Measurements from ENCODE around the gene ZFY.
A peak's percentile ranks its signal among the peaks of the same experiment; 100 is the strongest.

Gene ZFY

DNA sequence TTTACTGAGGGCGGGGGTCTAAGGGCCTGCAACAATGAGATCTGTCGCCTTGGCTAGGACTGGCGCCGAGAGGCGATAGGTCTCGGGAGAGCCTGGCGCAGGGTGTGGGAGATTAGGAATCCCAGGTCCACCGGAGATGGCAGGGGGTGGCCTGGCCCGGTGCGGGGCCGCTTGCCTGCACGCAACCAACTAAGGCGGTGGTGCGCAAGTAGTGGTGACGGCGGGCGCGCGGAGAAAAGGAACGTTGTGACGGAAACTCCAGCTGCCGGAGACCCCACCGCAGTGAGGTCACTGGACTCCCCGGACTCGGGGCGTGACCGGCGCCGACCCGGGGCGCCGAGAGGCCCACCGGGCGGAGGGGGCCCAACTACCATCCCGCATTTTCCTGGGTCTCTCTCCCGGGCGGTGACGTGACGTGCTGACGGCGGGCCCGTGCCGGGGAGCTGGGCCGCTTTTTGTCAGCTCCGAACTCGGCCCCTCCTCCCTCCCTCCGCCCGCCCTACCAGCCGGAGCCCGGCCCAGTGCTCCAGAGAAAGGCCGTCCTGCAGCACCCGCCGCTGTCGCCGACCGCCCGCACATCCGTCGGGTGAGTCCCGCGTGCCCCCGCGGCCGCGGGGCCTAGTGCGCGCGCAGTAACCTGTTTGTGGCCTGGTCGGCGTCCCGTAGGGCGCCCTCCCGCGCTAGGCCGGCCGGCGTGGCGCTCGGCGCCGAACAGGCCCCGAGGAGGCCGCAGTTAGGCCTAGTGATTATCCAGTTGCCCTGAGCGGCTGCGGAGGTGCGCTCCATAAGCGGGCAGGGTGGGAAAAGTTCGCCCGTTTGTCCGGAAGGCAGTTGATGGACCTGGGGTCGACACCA is at the start of gene ZFY:
Gene ZFY (plus strand): TSS at position 521 of the 855 bp plus-strand sequence. CDS start 18,556 bp downstream, outside the sequence.
- CTCF ChIA-PET = no interaction called here
- no peak for DNase-seq (ENCODE audit: low read depth, low spot score)
- TF ChIP-seq, protein P1, sequence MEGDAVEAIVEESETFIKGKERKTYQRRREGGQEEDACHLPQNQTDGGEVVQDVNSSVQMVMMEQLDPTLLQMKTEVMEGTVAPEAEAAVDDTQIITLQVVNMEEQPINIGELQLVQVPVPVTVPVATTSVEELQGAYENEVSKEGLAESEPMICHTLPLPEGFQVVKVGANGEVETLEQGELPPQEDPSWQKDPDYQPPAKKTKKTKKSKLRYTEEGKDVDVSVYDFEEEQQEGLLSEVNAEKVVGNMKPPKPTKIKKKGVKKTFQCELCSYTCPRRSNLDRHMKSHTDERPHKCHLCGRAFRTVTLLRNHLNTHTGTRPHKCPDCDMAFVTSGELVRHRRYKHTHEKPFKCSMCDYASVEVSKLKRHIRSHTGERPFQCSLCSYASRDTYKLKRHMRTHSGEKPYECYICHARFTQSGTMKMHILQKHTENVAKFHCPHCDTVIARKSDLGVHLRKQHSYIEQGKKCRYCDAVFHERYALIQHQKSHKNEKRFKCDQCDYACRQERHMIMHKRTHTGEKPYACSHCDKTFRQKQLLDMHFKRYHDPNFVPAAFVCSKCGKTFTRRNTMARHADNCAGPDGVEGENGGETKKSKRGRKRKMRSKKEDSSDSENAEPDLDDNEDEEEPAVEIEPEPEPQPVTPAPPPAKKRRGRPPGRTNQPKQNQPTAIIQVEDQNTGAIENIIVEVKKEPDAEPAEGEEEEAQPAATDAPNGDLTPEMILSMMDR (IDR thresholded peaks at IDR 0.05; ENCODE audit: insufficient read depth, low read length, missing control alignments) = no peak
- POLR2A ChIA-PET = no interaction called here
- H3K4me3 ChIP-seq (ENCODE audit: low read depth, low read length) = peak within 1 kb of the TSS; percentile 70

DNA sequence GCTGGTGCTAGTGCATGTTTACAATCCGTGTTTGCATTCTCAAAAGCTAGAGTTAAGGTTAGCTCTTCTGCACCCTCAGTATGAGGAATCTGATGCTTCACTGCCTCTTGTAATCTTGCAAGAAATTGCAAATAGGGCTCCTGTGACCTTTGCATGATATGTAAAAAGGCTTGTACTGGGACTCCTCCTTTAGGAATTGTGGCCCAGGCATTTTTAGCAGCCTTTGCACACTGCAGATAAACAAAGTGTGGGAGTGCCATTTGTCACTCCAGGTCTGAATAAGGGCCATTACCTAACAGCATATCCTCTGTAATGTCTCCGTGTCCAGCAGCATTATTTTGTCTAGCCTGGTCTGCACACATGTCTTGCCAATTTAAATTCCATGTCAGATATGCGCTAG is 49.3 kb upstream of the ZFY start:
- ChIA-PET POLR2A (no interaction called here), CTCF (no interaction called here)
- no peak overlapping the region for H3K4me3 ChIP-seq (ENCODE audit: low read depth, low read length)
- TF ChIP-seq, protein P1 (IDR thresholded peaks at IDR 0.05; ENCODE audit: insufficient read depth, low read length, missing control alignments) = no peak
- DNase-seq (ENCODE audit: low read depth, low spot score) = no peak

DNA sequence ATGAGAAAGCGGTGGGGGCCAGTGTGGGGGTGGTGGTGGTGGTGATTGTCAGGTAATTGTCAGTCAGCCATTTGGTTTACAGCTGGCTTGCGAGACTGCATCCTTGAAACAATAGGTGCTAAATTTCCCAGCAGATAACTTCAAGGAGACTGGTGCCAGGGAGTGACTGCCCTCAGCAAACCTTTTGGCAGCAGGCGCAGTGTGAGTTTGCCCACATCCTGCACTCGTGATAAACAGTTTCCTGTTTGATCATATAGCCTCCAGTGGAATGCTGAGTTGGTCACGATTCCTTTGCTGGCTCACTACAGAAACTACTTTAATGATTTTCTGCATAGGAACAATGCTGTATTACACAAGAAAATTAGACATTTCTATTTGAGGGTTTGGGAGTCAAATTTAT is 47.8 kb upstream of the ZFY start:
- ChIA-PET POLR2A (no interaction called here), CTCF (no interaction called here)
- DNase-seq (ENCODE audit: low read depth, low spot score) = peak; percentile 34
- TF ChIP-seq, protein P1 (IDR thresholded peaks at IDR 0.05; ENCODE audit: insufficient read depth, low read length, missing control alignments) = no peak
- H3K4me3 ChIP-seq (ENCODE audit: low read depth, low read length) = no peak overlapping the region

DNA sequence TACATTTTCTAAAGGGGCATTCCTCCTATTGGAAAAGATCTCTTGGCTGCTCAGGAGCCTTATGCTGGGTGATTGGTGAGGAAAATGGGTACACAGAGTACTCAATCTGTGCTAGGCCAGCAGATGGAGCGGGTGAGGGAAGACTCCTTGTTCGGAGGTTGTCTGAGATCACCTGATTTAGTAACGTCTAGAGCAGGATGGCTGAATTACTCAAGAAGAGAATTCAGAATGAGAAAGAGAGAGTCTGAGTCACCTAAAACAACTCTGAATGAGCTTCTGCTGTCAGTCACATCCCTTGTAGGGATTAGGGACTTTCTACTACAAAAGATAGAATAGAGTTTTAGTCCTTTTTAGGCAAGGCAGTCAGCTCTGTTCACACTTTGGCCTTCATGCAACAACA is 47.2 kb upstream of the ZFY start:
- ChIA-PET POLR2A (interaction anchor here (1.5 kb wide), 1 partner anchor 19 kb away, joined by 4 read pairs; no protein-coding TSS in a partner anchor), CTCF (no interaction called here)
- DNase-seq (ENCODE audit: low read depth, low spot score) = no peak
- TF ChIP-seq, protein P1 (IDR thresholded peaks at IDR 0.05; ENCODE audit: insufficient read depth, low read length, missing control alignments) = no peak
- H3K4me3 ChIP-seq (ENCODE audit: low read depth, low read length) = no peak overlapping the region

DNA sequence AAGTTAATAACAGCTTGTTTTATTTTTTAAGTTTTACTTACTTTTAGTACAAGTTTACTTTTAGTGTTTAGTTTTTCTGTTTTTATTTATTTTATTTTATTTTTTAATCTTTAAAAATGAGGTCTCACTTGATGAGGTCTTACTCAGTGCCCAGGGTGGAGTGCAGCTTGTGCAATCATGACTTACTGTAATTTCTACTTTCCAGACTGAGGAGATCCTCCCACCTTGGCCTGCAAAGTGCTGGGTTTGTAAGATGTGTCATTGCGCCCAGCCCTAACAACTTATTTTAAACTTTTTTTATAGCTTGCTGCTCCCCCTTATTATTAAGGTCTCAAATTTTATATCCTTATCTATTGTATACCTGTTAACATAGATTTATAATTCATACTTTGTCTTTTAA is 41.7 kb upstream of the ZFY start:
- POLR2A ChIA-PET = no interaction called here
- DNase-seq (ENCODE audit: low read depth, low spot score) = no peak
- TF ChIP-seq, protein P1 (IDR thresholded peaks at IDR 0.05; ENCODE audit: insufficient read depth, low read length, missing control alignments) = no peak
- CTCF ChIA-PET = interaction anchor here (0.8 kb wide), 1 partner anchor 10 kb away, joined by 3 read pairs; no protein-coding TSS in a partner anchor
- H3K4me3 ChIP-seq (ENCODE audit: low read depth, low read length) = no peak overlapping the region

DNA sequence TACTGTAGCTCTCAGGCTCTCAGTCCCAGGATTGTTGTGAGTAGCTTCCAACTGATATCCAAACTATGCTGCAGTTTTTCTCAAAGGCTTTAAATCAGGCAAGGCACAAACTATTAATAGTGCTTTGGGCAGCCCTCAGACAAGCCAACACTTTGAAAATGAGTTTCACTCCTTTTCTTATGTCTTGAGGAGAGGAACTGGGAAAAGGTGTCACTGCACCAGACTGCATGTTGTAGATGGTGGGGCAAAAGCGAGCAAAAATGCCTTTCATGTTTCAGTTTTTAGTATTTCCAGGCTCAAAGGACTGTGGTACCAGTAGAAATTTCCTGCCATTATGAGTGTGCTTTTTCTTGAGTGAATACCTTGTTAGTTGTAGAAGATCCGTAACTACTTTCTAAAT is 39.1 kb upstream of the ZFY start:
- H3K4me3 ChIP-seq (ENCODE audit: low read depth, low read length) = no peak overlapping the region
- ChIA-PET CTCF (no interaction called here), POLR2A (no interaction called here)
- no peak for DNase-seq (ENCODE audit: low read depth, low spot score)
- TF ChIP-seq, protein P1 (IDR thresholded peaks at IDR 0.05; ENCODE audit: insufficient read depth, low read length, missing control alignments) = no peak
